ENCODE measurements around the gene PRDM10.

GRCh38 chr11:130029137-130029536 lies 26.5 kb upstream of the PRDM10 start:
- no peak for TF ChIP-seq CTCF (IDR thresholded peaks at IDR 0.05)
- TF ChIP-seq POLR2A (IDR thresholded peaks at IDR 0.05) = no peak

Measured in right lobe of liver (tissue), 4 donors.